Heart right ventricle (tissue), 16 donors: Measurements from ENCODE around the gene AMDHD2. TPM values are rescaled to one million over a fixed set of nuclear protein-coding genes. Genes with fewer than 3 reads are reported as not detected.

Source experiments
- ATAC-seq, 8 donors: fragments of 200-7000 bp; cut with Tn5 transposase; one replicate each; pipeline ENCODE4 v1.9.1; 2020; ENCODE audit warnings: mild to moderate bottlenecking in 8 of 8, moderate library complexity in 8 of 8, moderate number of reproducible peaks in 1 of 8
- DNase-seq, 2 donors: peaks; one replicate each; pipeline ENCODE4 v3.0.0-alpha.2; 2020
- H3K27ac ChIP-seq, 10 donors: fragments of 200-600 bp; sonication (generic) in 2 of 10; one replicate each; pipeline versions ENCODE4 v1.5.0 to v1.8.0; 2020 to 2022; ENCODE audit warnings: mild to moderate bottlenecking in 3 of 10
- H3K27me3 ChIP-seq, 7 donors: fragments of 200-600 bp; one replicate each; pipeline ENCODE4 v1.8.0; 2021 to 2022; ENCODE audit warnings: mild to moderate bottlenecking in 2 of 7
- H3K36me3 ChIP-seq, 9 donors: fragments of 200-600 bp; sonication (generic) in 1 of 9; one replicate each; pipeline versions ENCODE4 v1.5.0 to v1.8.0; 2020 to 2022; ENCODE audit warnings: mild to moderate bottlenecking in 2 of 9
- H3K4me1 ChIP-seq, 9 donors: fragments of 200-600 bp; sonication (generic) in 1 of 9; one replicate each; pipeline versions ENCODE4 v1.5.0 to v1.8.0; 2020 to 2022; ENCODE audit warnings: mild to moderate bottlenecking in 4 of 9
- H3K4me3 ChIP-seq, 10 donors: fragments of 200-600 bp; sonication (generic) in 2 of 10; one replicate each; pipeline versions ENCODE4 v1.5.0 to v1.8.0; 2020 to 2022; ENCODE audit warnings: mild to moderate bottlenecking in 7 of 10, moderate library complexity in 2 of 10
- H3K9me3 ChIP-seq, 11 donors: fragments of 200-600 bp in 10 of 11; sonication (generic) in 2 of 11; one replicate each; pipeline versions ENCODE4 v1.5.0 to v1.8.0; 2013 to 2022; ENCODE audit warnings: mild to moderate bottlenecking in 2 of 11, control low read depth in 1 of 11, moderate library complexity in 1 of 11
- CTCF ChIP-seq, 9 donors: fragments of 200-600 bp; sonication (generic) in 2 of 9; IDR thresholded peaks; one replicate each; pipeline versions ENCODE4 v1.5.0 to v1.8.0; 2021 to 2022; ENCODE audit warnings: antibody characterized with exemption in 9 of 9, mild to moderate bottlenecking in 5 of 9, moderate library complexity in 1 of 9
- WGBS, 2 donors: extraction: QIAGEN DNeasy Blood & Tissue Kit; methylation state at CpG; one replicate each; pipeline ENCODE4 v1.1.7; 2013; ENCODE audit warnings: inconsistent platforms in 1 of 2; 5-methylcytosine and 5-hydroxymethylcytosine counted together
- intact Hi-C, 10 donors: fragments of 100-400 bp; cut with DNase I; formaldehyde crosslinking; loops; one replicate each; pipeline versions ENCODE4 v1.11.1 to v1.14.2; 2022
- polyA plus RNA-seq, 2 donors: library from polyadenylated mRNA; stranded (reverse); fragments of 200-250 nt; gene quantifications; one replicate each; pipeline ENCODE4 v1.2.3, GENCODE V29; 2013
- total RNA-seq, 10 donors: library from RNA; stranded (reverse); fragmentation: NEBNext Ultra II Directional in 3 of 10; extraction: Animal tissue kit (Norgen Biotek cat#: 25700) in 3 of 10; gene quantifications; one replicate each; pipeline versions ENCODE4 v1.2.1 to v1.2.4, GENCODE V29; 2021 to 2023
- donor health status: Arrhythmogenic right ventricular cardiomyopathy.
- donor health status: ischemic (EF 13 %, LVEDD 7.1; RV severe dilation, severe dysfunction).
- donor health status: healthy with polysubstance abuse.
- donor health status: DM: no; HTN: yes; CAD: no.
- donor health status: DM: no; HTN: no; CAD: no.
- donor health status: ischemic (EF 25% LVEDD 6.9; RV normal size, moderate dysfunction).
- donor health status: ischemic (EF 25% LVEDD 5.7; RV mildly dilated, moderate dysfunction).
- donor health status: healthy.
- donor health status: DM: yes; HTN: yes; CAD: no.
- donor health status: Ischemic cardiomyopathy.
- donor health status: ischemic (EF 35%, LVEDD 5.7; RV mildly dilated, moderate dysfunction).
- donor health status: nonischemic (EF 11% LVEDD 7.7; RV severe dilation, severe dysfunction).
- donor health status: DM: yes; HTN: yes; CAD: no.
- donor health status: PGD.
- donor health status: ischemic (EF 29% LVEDD 5.4; RV normal size, mild dysfunction).
- donor health status: nonischemic (EF 23%, LVEDD 6.1; RV moderate dilation, normal function).

AMDHD2 gene
- total and polyA plus RNA-seq, 12 donors: 7.1 to 20.8 (median 10.4) TPM

- peak in 5 of 8 donors; percentile 1 to 19 (median 9) for ATAC-seq
- H3K4me3 ChIP-seq: peak overlapping the region in 9 of 10 donors; percentile 54 to 74 (median 62)
- WGBS, 2 donors: 36 to 37% methylated on average over 22 of the region's 22 CpGs
- peaks cover 0 to 41% (median 5%) of the 10 kb centered on the region in 9 donors for H3K36me3 ChIP-seq
- H3K27ac ChIP-seq: peak overlapping the region in 9 of 10 donors; percentile 66 to 91 (median 83)
- peak in 1 of 2 donors; percentile 28 for DNase-seq
- H3K4me1 ChIP-seq: peaks cover 49 to 66% (median 60%) of the 10 kb centered on the region in 9 donors
- no peaks in the 10 kb centered on the region for H3K27me3 ChIP-seq
- TF ChIP-seq CTCF (IDR thresholded peaks at IDR 0.05): no peak
- intact Hi-C loops: no loop called here
- no peaks in the 10 kb centered on the region for H3K9me3 ChIP-seq
Observed at GRCh38 chr16:2519711-2520080, 475 bp upstream of the AMDHD2 start.

GRCh38 chr16:2520784-2521531 is 787 bp downstream of the AMDHD2 start:
- Histone ChIP-seq H3K4me1 (peaks cover 38 to 53% (median 49%) of the 10 kb centered on the region in 9 donors), H3K9me3 (no peaks in the 10 kb centered on the region), H3K27ac (peak overlapping the region in 9 of 10 donors; percentile 19 to 91 (median 83)), H3K4me3 (peak overlapping the region; percentile 22 to 74 (median 62)), H3K27me3 (no peaks in the 10 kb centered on the region), H3K36me3 (peaks cover 0 to 54% (median 5%) of the 10 kb centered on the region in 9 donors)
- intact Hi-C loops: no loop called here
- ATAC-seq (no peak), DNase-seq (peak; percentile 9 to 30)
- 18 to 22% methylated on average over 37 to 41 of the region's 41 CpGs for WGBS, 2 donors
- no peak for TF ChIP-seq CTCF (IDR thresholded peaks at IDR 0.05)

DNA sequence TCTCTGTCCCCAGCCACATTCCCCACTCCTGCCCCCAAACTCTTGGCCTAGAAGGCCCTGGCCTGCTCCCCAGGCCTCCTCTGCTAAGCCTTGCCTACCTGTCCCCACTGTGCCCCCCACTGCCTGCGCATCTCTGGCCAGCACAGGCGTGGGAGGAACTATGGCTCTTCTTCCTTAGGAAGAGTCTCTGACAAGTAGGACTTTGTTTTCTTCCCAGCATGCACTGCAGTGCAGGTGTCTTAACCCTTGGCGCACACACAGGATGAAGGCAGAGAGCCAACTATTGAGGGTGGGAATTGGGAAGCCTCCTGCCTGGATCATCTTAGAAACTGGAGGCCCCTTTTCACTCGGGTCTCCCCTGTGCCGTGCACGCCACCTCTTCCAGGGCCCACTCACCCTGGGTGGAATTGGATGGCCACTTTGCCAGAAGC is 3.6 kb downstream of the AMDHD2 start:
- no peak for ATAC-seq
- 87 to 92% methylated on average over 6 of the region's 6 CpGs for WGBS, 2 donors
- peaks cover 16 to 25% (median 21%) of the 10 kb centered on the region in 9 donors for H3K4me1 ChIP-seq
- H3K27me3 ChIP-seq: no peaks in the 10 kb centered on the region
- peaks cover 0 to 82% (median 15%) of the 10 kb centered on the region in 9 donors for H3K36me3 ChIP-seq
- H3K27ac ChIP-seq: no peak overlapping the region
- DNase-seq: no peak
- no peaks in the 10 kb centered on the region for H3K9me3 ChIP-seq
- TF ChIP-seq CTCF (IDR thresholded peaks at IDR 0.05): no peak
- intact Hi-C loops: no loop called here
- no peak overlapping the region for H3K4me3 ChIP-seq

DNA sequence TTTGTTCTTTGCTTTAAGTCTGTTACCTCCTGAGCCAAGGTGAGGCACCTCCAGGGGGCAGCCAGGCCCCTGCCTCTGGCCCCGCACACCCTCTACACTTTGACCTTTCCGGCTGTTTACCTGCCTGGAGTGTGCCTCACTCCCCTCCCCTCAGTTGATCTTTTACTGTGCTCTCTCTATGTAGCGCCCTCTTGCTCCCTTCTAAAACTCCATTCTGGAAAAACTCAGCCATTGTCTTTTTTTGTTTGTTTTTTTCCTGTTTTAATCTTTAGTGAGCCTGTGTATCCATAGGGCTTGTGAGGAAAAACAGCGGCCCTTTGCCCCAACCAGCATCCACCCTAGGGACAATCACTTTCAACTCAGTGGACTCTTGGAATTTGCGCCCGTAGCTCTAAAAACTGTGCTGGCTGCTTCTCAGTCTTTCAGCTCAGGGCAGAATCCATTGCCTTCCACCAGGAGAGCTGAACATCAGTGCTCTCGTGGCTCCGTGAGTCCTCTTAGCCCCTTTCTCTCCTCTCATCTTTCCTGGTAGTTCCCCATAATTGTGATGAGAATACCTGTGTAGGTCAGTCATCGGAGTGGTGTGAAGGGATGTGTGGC is 4.3 kb downstream of the AMDHD2 start:
- ATAC-seq: no peak
- no peaks in the 10 kb centered on the region for H3K9me3 ChIP-seq
- no peaks in the 10 kb centered on the region for H3K27me3 ChIP-seq
- TF ChIP-seq CTCF (IDR thresholded peaks at IDR 0.05): no peak
- peaks cover 10 to 19% (median 15%) of the 10 kb centered on the region in 9 donors for H3K4me1 ChIP-seq
- 96 to 97% methylated on average over 9 of the region's 9 CpGs for WGBS, 2 donors
- peaks cover 0 to 83% (median 15%) of the 10 kb centered on the region in 9 donors for H3K36me3 ChIP-seq
- H3K27ac ChIP-seq: no peak overlapping the region
- DNase-seq: no peak
- no peak overlapping the region for H3K4me3 ChIP-seq
- intact Hi-C loops: no loop called here
